ENCODE data around the gene PXDN. TPM values are rescaled to one million over a fixed set of nuclear protein-coding genes. Genes with fewer than 3 reads are reported as not detected.

Gene PXDN
- total and polyA plus RNA-seq, 2 of the 13 experiments (the other 11 are each of a cell fraction or from before 2014, with no cell fraction given): not detected

GRCh38 chr2:1581965-1582625 is 162.2 kb downstream of the PXDN start:
- Histone ChIP-seq H4K20me1 (ENCODE audit: insufficient read depth, low read length) (no peaks in the 10 kb centered on the region), H3K27me3 (ENCODE audit: control insufficient read depth in 1 of 2, insufficient read depth in 2 of 2, low read length in 2 of 2) (peaks cover 19 to 62% of the 10 kb centered on the region in 2 experiments; a peak in 4 of 5 replicates), H3K4me3 (replicated peaks in 1 of 3; ENCODE audit: insufficient read depth in 1 of 3, low read depth in 2 of 3, low read length in 3 of 3) (no peak overlapping the region), H3K9me3 (ENCODE audit: low read length) (no peaks in the 10 kb centered on the region), H3K27ac (ENCODE audit: extremely low read length, insufficient read depth, low read length) (no peak overlapping the region), H3K4me1 (ENCODE audit: insufficient read depth, low read length) (no peaks in the 10 kb centered on the region), H2AFZ (ENCODE audit: low read length) (no peak overlapping the region), H3K79me2 (ENCODE audit: insufficient read depth, low read length) (no peaks in the 10 kb centered on the region), H3K9ac (ENCODE audit: insufficient read depth, low read depth, low read length) (no peak overlapping the region), H3K36me3 (replicated peaks in 1 of 2; ENCODE audit: control insufficient read depth in 1 of 2, insufficient read depth in 2 of 2, low read length in 2 of 2) (no peaks in the 10 kb centered on the region), H3K4me2 (ENCODE audit: low read depth, low read length) (no peak overlapping the region)
- intact Hi-C loops (cut with micrococcal nuclease; ENCODE audit: unreplicated experiment) (loop anchor here (2.0 kb wide), 1 partner anchor 187 kb away; no protein-coding TSS in a partner anchor), in situ Hi-C loops (cut with HindIII; ENCODE audit: extremely low pct_ligation_motif_present, low pct_unique_long_range_greater_than_20kb) (no loop called here)
- ATAC-seq (no peak), DNase-seq (ENCODE audit: low spot score) (no peak), FAIRE-seq (no peak)
- BruUV-seq (replicated peaks): no TSS peak
- TF ChIP-seq NFRKB (IDR thresholded peaks at IDR 0.05) (no peak), FOXO4 (CRISPR knock-in tag; conservative IDR thresholded peaks at IDR 0.05) (no peak), MAZ (IDR thresholded peaks at IDR 0.05; ENCODE audit: borderline replicate concordance, low read depth, low read length) (no peak), MAZ (CRISPR knock-in tag; IDR thresholded peaks at IDR 0.05; ENCODE audit: low read depth) (no peak), CREB1 (IDR thresholded peaks at IDR 0.05) (0 out of 2 replicates have a peak, but pooled peaks have one; percentile 35), CREB1 (CRISPR knock-in tag; IDR thresholded peaks at IDR 0.05) (no peak), IRX3 (CRISPR knock-in tag; IDR thresholded peaks at IDR 0.05; ENCODE audit: borderline replicate concordance, low read depth) (no peak), MIXL1 (CRISPR knock-in tag; IDR thresholded peaks at IDR 0.05) (no peak)
- WGBS (ENCODE audit: low lambda C conversion rate): 22% methylated on average over 10 of the region's 10 CpGs
- CTCF ChIA-PET (ENCODE audit: low intra/inter-chr PET ratio, low total read pairs): no interaction called here
- POLR2A ChIA-PET: no interaction called here
